Non-pigmented ciliary epithelial cell (primary cell): ENCODE data around the gene EPS8.
A peak's percentile ranks its signal among the peaks of the same experiment; 100 is the strongest.

Source experiments
- DNase-seq: peaks from one replicate; pipeline ENCODE4 v3.0.0-alpha.2; 2010; ENCODE audit warnings: low read depth

Gene EPS8

DNA sequence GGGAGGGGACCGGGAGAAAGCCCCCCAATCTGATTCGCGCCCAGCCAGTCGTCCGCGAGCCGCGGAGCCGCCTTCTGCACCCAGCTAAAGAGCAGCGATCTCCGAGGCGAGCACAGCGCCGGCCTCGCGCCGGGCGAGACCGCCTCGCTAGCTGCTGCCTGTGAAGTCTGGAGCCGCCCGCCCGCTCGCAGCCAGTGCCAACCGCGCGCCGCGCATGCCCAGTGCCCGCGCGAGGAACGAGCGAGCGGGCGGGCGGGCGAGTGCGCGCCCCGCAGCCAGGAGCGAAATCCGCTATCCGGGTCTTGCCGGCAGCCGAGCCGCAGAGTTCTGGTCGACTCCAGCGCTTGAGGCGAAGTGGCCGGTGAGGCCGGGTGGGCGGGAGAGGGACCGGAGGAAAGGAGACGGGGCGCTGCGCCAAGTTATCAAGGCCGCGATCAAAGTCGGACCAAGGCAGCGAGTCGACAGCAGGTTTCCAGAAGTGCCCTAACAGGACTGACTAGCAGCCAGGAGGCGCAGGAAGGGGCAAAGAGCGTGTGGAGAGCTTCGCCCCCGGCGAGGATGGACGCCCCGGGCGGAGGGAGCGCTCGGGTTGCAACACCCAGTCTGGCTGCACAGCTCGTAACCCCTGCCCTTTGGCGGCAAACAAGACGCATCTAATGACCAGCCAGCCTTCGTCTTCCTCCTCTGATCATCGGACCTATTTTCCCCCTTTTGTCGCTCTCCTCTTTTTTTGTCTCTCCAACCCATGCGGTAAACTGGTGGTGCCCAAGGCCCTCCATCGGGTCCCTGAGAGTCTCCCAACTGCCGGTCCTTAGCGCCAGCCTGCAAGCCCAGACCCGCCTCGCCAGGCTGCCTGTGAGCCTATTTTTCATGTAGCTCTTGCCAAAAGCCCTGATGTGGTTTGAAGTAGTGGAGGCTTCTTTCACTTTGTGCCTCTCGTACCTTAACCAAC, at the start of gene EPS8:
EPS8 (minus strand) TSS at position 169 of the 952 bp plus-strand sequence. CDS start 106,437 bp downstream, outside the sequence.
- no peak for DNase-seq

DNA sequence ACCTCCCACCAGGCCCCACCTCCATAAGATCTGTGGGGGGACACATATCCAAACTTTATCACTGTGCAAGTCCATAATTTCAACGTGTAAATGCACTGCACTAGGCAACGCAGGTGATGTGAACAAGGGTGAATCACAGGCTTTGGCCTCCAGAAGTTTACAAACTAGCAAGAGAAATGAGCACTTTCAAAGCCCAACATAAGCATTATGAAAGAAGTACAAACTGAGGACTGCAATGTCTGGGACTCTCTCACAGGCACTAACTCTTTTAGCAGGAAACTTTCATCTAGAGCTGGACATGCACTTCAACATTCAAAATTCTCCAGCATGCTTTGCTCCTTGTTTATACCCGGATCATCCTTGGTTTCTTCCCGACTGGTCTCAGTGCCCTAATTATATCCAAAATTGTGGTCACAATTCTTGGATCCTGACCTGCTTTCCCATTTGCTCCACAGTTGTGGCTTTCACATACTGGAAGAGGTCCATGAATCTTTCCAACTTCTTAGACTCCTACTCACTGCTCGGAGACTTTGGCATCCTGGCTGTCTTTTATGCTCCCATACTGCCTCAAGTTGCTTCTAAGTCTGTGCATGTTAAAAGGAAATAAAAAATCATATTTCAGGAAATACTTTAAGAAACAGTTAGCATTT, 48.1 kb upstream of the EPS8 start:
- DNase-seq: no peak

DNA sequence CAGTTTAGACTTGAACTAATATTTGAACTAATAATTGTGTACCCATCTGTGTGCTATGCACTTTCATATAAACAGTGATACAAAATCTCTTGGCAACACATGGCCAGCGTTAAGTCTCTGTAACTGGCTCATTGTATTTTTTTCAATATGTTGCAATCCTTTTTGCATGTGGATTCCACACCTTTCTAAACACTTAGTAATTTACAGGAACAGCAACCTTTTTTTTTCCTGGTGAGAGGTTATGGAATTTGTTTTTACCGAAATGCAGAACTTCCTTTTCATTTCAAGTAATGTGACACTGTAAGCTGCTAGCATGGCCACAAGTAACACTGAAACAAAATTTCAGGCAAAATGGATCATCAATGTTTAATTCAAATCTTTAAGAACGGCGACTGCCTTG, 45.4 kb upstream of the EPS8 start:
- DNase-seq: no peak

DNA sequence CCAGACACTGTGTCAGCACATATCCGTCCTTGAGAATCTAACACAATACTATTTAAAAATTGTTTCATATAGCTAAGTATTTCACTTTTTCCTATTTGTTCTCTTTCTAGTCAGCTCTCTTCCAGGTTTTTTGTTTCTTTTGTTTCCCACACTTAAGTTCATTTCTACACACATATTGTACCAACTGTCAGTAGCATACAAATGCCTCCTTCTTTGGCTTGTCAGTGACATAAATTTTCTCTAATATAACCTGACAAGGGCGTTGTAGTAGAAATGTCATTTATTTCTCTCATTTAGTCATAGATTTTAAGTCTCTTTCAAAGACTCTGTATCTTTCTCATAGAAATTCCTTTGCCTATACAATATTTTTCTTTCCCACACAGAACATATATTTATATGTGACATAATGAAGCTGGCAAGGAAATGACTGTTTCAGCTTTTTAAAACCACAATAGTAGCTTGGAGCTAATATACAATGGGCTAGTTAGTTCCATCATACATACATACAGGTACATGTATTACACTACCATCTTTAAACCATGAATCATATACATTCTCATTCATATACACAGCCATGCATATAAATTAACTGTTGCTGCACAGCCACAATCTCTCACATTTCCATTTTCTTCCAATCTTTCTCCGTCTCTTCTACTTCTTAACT, 42.3 kb upstream of the EPS8 start:
- DNase-seq: no peak

DNA sequence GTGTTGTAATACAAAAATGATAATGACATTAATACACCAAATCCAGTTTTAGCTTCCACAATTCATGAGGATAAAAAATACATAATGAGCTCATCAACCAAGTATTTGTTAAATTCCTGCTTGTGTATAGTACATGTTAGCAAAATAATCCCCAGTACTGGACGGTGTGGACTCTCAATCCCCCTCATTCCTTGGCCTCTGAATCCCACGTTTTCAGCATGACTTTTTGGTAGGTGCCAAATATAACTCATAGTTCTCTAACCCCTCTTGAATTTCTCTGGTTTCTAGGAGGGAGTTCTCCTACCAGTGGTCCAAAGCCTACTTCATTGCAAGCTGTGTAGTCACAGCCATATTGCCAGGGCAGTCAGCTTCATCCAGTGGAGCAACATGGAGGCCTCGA, 41.4 kb upstream of the EPS8 start:
- peak; percentile 58 for DNase-seq

DNA sequence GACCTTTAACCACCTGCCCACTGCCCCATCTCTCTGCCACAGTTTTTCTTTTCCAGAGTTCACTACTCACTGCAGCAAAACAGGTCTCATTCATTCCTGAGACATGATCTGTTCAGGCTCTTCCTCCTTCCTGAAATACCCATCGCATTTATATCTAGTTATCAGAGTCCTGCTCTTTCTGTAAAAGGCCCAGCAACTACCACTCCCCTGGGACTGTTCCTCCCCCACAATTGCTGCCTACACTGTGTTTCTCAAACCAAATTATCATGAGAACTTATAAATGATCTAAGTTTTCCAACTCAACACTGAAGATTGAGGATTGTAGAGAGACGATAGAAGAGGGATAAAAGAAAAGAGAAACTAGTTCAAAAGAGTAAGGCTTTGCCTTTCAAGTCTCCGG, 40.8 kb upstream of the EPS8 start:
- no peak for DNase-seq

DNA sequence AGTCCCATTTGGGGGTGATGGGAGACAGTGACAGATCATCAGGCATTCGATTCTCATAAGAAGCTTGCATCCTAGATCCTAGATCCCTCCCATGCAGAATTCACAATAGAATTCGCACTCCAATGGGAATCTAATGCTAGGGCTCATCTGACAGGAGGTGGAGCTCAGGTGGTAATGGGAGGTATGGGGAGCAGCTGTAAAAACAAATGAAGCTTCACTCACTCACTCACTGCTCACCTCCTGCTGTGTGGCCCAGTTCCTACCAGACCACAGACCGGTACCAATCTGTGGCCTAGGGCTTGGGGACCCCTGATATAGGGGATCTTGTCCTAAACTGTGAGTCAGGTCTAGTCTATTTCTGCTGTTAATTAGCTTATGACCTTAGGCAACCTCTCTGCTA, 40.1 kb upstream of the EPS8 start:
- no peak for DNase-seq

DNA sequence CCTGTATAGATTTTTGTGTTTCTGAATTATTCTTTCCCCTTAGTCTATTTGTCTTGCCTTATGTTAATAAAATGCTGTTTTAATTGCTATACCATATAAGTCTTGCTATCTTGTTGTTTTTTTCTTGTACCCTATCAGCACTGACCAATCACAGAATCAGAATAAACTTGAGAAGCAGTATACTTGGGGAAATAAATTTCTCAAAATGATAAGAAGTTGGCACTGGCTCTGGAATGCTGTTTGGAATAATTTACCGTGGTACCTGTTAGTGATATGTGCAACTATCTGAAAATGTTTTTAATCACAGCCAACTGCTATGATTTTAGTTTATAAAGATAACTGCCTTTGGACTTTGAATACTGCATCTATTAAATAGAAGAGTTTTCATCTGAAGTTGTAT, 37.9 kb upstream of the EPS8 start:
- no peak for DNase-seq

DNA sequence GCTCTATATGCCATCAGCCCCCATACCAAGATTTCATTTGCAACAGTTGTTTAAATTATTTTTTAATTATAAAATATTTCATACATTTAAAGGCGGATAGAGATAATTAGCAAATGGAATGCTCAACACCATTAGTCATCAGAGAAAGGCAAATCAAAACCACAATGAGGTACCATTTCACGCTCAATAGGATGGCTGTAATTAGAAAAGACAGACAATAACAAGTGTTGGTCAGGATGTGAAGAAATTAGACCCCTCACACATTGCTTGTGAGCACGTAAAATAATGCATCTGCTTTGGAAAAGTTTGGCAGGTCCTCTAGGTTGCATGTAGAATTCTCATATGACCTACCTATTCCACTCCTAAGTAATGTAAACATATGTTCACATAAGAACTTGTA, 35.3 kb upstream of the EPS8 start:
- DNase-seq: no peak

DNA sequence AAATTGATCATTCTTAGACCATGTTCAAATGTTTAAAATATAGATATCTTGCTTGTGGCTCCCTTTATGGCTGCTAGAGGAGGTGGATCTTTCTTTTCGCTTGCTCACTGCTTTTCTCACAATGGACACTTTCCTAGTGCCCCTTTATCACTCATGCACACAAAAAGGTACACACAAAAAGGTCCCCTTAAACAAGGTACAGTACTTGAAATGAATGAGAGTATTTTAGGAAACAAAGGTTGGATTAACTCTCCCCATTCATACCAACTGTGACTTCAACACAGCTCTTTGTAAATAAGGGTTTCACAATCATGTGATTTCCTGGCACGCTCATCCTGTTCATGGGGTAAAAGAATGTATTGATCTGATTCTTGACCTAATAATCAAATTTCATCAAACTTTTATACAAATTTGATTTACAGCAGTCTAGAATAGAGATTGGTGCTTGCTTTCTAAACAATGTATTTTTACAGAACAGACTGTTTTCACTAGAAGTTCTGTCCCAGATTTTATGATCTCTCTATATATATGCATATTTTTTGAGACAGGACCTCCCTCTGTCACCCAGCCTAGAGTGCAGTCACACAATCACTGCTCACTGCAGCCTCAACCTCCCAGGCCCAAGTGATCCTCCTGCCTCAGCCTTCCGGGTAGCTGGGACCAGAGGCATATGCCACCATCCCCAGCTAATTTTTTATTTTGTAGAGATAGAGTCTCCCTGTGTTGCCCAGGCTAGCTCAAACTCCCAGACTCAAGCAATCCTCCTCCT, 34.4 kb upstream of the EPS8 start:
- no peak for DNase-seq

DNA sequence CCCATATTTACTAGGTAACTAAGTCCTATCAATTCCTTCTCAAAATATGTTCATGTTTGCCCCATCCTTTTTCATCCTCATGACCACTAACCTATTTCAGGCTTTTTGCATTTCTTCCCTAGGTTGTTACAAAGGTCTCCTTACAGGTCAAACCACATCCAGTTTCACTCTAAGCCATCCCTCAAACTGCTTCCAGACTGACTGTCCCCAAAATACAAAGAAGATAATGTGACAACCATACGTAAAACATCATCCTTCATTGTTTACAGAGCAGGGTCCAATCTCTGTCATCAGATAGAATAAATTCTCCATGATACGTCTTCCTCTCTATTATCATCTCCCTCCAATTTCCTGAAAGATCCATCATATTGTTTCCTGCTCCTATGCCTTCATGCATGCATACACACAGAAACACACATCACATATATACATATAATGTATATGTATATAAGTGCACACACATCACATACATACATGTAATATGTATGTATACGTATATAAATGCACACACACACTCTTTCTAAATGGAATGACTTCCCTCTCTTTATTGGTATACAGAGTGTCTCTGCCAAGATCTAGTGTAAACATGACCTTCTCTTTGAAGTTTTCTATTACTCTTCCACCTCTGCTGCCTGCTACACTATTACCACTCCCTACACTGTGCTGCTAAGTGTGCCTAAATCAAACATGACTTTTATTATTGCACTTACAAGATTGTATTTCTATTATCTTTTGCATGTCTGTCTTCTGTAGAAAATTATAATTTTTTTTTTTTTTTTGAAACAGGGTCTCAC, 30.7 kb upstream of the EPS8 start:
- DNase-seq: no peak

DNA sequence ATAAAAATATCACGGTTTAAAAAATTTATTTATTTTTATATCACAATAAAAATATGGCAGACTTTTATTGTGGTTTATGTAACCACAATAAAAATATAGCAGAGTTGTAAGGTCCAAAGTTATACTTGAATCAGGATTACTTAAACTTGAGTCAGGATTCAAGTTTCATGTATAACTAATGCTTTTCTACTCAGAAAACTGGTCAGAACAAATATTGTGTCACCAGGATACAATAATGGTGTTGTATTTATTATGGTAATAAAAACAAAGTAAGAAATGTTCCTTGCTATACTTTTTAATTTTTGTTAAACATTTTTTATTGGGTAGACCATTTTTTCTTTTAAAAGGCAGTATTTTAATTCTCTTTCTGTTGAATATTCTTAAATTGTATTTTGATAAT, 29.2 kb upstream of the EPS8 start:
- no peak for DNase-seq

DNA sequence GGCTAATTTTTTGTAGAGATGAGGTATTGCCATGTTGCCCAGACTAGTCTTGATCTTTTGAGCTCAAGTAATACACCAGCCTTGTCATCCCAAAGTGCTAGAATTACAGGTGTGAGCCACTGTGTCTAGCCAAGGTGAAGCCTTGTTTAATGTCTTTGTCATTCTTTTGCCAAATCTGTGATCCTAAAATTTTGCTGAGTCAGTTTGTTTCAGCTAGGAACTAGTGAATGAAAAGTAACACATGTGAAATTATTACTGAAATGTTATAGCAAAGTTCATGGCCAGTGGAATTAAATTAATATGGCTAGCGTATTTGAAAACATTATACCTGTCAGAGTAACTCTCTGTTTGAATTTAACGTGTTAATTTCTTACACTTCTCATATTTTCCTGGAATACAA, 26.5 kb upstream of the EPS8 start:
- no peak for DNase-seq

DNA sequence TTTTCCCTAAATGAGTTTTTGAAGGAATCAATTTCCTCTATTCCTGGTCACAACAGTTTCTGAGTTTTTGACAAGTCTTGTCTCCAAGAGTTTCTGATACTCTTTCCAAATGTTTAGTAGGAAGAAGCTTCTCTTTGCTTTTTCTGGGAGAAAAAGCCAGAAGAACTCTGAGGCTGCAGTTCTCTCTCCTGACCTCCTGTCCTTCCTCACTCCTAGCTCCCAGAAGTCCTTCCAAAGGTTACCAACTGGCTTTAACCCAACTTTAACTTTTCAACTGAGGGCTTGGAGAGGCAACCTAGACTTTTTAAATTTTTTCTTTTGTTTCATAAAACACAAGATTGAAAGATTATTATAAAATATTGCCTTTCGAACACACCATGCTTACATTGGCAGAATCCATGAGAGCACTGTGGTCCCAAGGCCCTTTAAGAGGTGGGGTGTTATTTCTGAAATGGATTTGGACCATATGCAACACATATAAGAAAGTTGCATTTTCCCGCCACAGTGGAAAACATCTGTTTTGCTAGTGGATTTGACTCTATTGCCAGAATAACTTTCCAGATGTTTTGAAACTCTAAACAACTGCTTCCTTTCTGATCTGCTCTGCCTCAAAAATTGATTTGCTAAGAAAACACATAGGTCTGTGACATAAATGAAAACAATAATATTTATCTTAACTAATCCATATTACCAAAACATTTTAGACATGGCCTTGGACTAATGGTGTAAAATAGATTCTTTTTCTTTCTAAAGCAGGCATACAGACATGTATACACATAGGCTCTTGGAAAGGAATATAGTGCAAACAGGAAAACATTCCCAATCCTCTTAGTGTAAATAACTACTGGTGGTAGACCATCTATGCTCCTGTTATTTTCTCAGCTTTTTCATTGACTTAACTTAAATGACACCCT, 22.3 kb upstream of the EPS8 start:
- no peak for DNase-seq

DNA sequence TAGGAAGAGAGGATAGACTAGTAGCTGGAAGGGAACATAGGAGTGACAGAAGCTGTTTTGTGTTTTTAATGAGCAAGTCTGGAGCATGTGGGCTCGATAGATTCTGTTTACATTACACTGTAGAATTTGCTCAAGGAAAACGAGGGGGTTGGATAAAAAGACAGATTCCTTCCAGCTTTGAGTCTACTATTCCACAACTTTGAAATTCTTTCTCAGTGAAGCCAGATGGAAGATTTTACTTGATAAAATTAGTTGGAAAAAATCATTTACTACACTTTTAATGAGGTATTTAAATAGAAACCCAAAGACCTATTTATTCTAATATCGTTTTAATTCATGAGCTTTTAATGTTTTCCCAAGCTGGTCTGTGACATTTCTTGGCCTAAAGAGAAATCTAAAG, 19.5 kb upstream of the EPS8 start:
- no peak for DNase-seq

DNA sequence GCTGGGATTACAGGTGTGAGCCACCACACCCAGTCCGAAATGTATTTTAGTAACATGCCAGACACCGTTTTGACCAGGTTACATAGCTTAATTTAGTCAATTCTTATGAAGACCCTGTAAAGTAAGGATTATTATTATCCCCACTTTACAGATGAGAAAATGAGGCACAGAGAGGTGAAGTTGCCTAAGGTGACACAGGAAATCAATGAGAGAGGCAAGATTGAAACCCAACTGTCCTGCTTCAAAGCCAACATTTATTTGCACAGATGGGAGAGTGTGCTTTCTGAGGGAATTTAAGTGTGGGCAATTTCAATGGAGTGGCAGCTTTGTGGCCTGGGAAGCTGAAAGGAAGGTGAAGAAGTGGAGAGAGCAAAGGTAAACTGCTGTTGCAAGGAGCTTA, 19.1 kb upstream of the EPS8 start:
- no peak for DNase-seq

DNA sequence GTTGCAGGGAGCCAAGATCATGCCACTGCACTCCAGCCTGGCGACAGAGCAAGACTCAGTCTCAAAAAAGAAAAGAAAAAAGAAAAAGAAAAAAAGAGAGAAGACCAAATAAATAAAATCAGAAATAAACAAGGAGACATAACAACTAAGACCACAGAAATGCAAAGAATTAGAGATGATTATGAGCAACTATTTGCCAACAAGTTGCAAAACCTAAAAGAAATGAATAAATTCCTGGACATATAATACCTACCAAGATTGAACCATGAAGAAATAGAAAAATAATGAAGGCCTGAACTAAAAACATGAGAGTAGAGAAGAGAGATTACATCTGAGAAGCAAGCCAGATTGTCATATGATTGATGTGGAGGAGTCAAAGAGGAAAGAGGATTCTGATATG, 17.6 kb upstream of the EPS8 start:
- DNase-seq: no peak

DNA sequence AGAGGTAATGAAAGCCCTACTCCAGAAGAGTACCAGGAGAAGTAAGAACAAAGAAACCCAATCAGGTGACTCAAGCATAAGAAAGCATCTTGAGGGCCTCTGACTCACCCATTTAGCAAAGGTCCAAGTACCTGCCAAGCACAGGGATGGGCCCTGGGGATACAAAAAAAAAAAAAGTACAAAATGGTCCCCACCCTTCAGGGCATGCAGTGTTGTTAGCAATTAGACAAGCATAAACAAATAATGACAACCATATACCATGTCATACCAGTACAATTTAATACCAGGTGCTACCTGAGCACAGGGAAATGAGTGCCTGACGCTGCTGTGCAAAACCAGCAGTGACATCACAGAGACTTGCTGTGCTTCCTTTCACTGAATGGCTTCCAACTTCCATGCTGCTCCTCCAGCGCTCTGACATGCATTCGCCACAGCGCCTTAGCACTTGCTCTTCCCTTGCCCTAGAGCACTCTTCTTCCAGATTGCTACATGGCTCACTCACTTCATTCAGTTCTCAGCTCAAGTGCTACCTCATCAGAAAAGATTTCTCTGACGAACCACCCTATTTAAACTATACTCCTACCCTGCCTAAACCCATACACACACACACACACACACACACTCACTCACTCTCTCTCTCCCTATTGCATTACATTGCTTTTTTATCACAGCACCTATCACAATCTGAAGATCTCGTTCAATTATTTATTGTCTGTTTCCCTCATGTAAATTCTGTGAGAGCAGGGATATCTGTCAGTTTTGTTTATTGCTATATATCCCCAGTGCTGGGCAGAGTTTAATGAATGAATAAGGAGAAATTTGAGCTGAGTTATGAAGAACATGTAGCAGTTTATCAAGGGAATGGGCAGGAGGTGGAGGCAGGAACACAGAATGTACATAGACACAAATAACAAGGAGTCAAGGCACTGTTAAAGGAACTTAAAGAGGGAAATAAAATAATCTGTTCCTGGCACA, 12.9 kb upstream of the EPS8 start:
- DNase-seq: no peak

DNA sequence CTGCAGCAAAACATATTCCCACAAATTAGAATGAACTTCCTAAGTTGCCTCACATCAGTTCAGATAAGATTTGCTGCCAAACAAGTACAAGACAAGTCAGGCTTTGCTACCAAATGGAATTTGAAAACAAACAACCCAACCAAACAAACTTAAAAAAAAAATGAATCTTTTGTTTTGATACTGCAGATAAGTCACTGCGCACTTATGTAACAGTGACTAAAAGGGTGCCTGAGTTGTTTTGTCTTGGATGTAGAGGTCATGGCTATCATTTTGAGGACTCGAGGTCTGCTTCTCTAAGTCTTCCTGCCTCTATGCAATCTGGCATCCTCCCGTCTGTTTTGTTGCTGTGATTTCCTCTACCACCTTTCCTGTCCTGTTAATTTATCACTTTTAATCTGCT, 11.1 kb upstream of the EPS8 start:
- DNase-seq: no peak
